Heart left ventricle (tissue), 16 donors: ENCODE measurements around the gene FAM120B. TPM values are rescaled to one million over a fixed set of nuclear protein-coding genes. Genes with fewer than 3 reads are reported as not detected.

Source experiments
- ATAC-seq, 4 donors: fragments of 200-7000 bp; cut with Tn5 transposase; one replicate each; pipeline ENCODE4 v1.9.1; 2020 to 2022; ENCODE audit warnings: moderate library complexity in 4 of 4, mild to moderate bottlenecking in 3 of 4, moderate number of reproducible peaks in 1 of 4
- DNase-seq, 5 donors: peaks; one replicate each; pipeline ENCODE4 v3.0.0-alpha.2; 2020
- H3K27ac ChIP-seq, 12 donors: fragments of 200-600 bp; sonication (generic) in 4 of 12; one replicate each; pipeline versions ENCODE4 v1.5.0 to v1.8.0; 2016 to 2022; ENCODE audit warnings: mild to moderate bottlenecking in 2 of 12
- H3K27me3 ChIP-seq, 9 donors: fragments of 200-600 bp; sonication (generic) in 2 of 9; one replicate each; pipeline versions ENCODE4 v1.5.1 to v1.8.0; 2016 to 2022; ENCODE audit warnings: mild to moderate bottlenecking in 3 of 9
- H3K36me3 ChIP-seq, 9 donors: fragments of 200-600 bp; sonication (generic) in 2 of 9; one replicate each; pipeline versions ENCODE4 v1.5.0 to v1.8.0; 2018 to 2022; ENCODE audit warnings: mild to moderate bottlenecking in 2 of 9
- H3K4me1 ChIP-seq, 12 donors: fragments of 200-600 bp; sonication (generic) in 4 of 12; one replicate each; pipeline versions ENCODE4 v1.5.0 to v1.8.0; 2016 to 2022; ENCODE audit warnings: mild to moderate bottlenecking in 3 of 12
- H3K4me3 ChIP-seq, 12 donors: fragments of 200-600 bp; sonication (generic) in 4 of 12; one replicate each; pipeline versions ENCODE4 v1.5.0 to v1.8.0; 2017 to 2022; ENCODE audit warnings: mild to moderate bottlenecking in 9 of 12, moderate library complexity in 4 of 12
- H3K9me3 ChIP-seq, 12 donors: fragments of 200-600 bp; sonication (generic) in 4 of 12; one replicate each; pipeline versions ENCODE4 v1.5.0 to v1.8.0; 2016 to 2022; ENCODE audit warnings: mild to moderate bottlenecking in 1 of 12
- CTCF ChIP-seq, 12 donors: fragments of 200-600 bp; sonication (generic) in 4 of 12; IDR thresholded peaks; one replicate each; pipeline versions ENCODE4 v1.5.0 to v1.8.0; 2018 to 2022; ENCODE audit warnings: antibody characterized with exemption in 12 of 12, mild to moderate bottlenecking in 5 of 12
- POLR2A ChIP-seq, 2 donors: fragments of 450-650 bp; IDR thresholded peaks; one replicate each; pipeline ENCODE4 v1.6.1; 2017; ENCODE audit warnings: antibody characterized with exemption in 2 of 2, mild to moderate bottlenecking in 2 of 2, moderate library complexity in 2 of 2
- WGBS, 4 donors: extraction: QIAGEN DNeasy Blood & Tissue Kit in 2 of 4; methylation state at CpG; one replicate each; pipeline versions ENCODE4 v1.1.5 to v1.1.7; 2013 to 2018; 5-methylcytosine and 5-hydroxymethylcytosine counted together
- intact Hi-C, 10 donors: fragments of 100-400 bp; cut with DNase I; formaldehyde crosslinking; loops; one replicate each; pipeline versions ENCODE4 v1.11.1 to v1.14.2; 2022
- polyA plus RNA-seq, 2 donors: library from polyadenylated mRNA; stranded (reverse); fragments of 200-250 nt; gene quantifications; one replicate each; pipeline ENCODE4 v1.2.3, GENCODE V29; 2013
- total RNA-seq, 9 donors: library from RNA; depleted of rRNA in 2 of 9; stranded (reverse); fragments of >200 nt in 2 of 9; fragmentation: NEBNext Ultra II Directional in 3 of 9; extraction: Animal tissue kit (Norgen Biotek cat#: 25700) in 3 of 9; gene quantifications; one replicate each; pipeline versions ENCODE4 v1.1.0 to v1.2.4, GENCODE V29; 2016 to 2023
- donor health status: ischemic (EF 13 %, LVEDD 7.1; RV severe dilation, severe dysfunction).
- donor health status: healthy with polysubstance abuse.
- donor health status: DM: no; HTN: yes; CAD: no.
- donor health status: DM: no; HTN: no; CAD: no.
- donor health status: ischemic (EF 25% LVEDD 6.9; RV normal size, moderate dysfunction).
- donor health status: ischemic (EF 25% LVEDD 5.7; RV mildly dilated, moderate dysfunction).
- donor health status: healthy.
- donor health status: DM: yes; HTN: yes; CAD: no.
- donor health status: ischemic (EF 35%, LVEDD 5.7; RV mildly dilated, moderate dysfunction).
- donor health status: nonischemic (EF 11% LVEDD 7.7; RV severe dilation, severe dysfunction).
- donor health status: DM: yes; HTN: yes; CAD: no.
- donor health status: PGD.
- donor health status: ischemic (EF 29% LVEDD 5.4; RV normal size, mild dysfunction).
- donor health status: nonischemic (EF 23%, LVEDD 6.1; RV moderate dilation, normal function).

Gene FAM120B
- total and polyA plus RNA-seq, 11 donors, result 6.6 to 29.4 (median 18.5) TPM

- Histone ChIP-seq H3K27me3 (peaks cover 9 to 82% (median 33%) of the 10 kb centered on the region in 9 donors), H3K27ac (peak overlapping the region in 1 of 12 donors; percentile 8), H3K4me3 (peak overlapping the region; percentile 44 to 64 (median 56)), H3K9me3 (no peaks in the 10 kb centered on the region), H3K36me3 (no peaks in the 10 kb centered on the region), H3K4me1 (peaks cover 11 to 55% (median 36%) of the 10 kb centered on the region in 12 donors)
- no peak for ATAC-seq
- peak in 1 of 5 donors; percentile 24 for DNase-seq
- no peak for TF ChIP-seq CTCF (IDR thresholded peaks at IDR 0.05)
- TF ChIP-seq POLR2A (IDR thresholded peaks at IDR 0.05), result no peak
- intact Hi-C loops, result loop anchor here (2.0 to 10.0 kb wide), 14 partner anchors 128 to 463 kb away; no protein-coding TSS in a partner anchor
- WGBS, 4 donors, result 12 to 19% (median 15%) methylated on average over 26 to 30 of the region's 30 CpGs
Observed at GRCh38 chr6:170294813-170295509, 11.6 kb upstream of the FAM120B start.

- intact Hi-C loops, result loop anchor here in 8 of 10 donors (2.0 to 10.0 kb wide), 6 partner anchors 229 to 463 kb away; no protein-coding TSS in a partner anchor
- peak in 2 of 4 donors; percentile 6 to 22 for ATAC-seq
- Histone ChIP-seq H3K27me3 (peaks cover 9 to 75% (median 33%) of the 10 kb centered on the region in 9 donors), H3K4me3 (peak overlapping the region; percentile 44 to 64 (median 56)), H3K27ac (peak overlapping the region in 1 of 12 donors; percentile 8), H3K4me1 (peaks cover 11 to 51% (median 36%) of the 10 kb centered on the region in 12 donors), H3K9me3 (no peaks in the 10 kb centered on the region), H3K36me3 (no peaks in the 10 kb centered on the region)
- TF ChIP-seq CTCF (IDR thresholded peaks at IDR 0.05) (no peak), POLR2A (IDR thresholded peaks at IDR 0.05) (no peak)
- WGBS, 4 donors, result 0 to 1% (median 1%) methylated on average over 45 to 109 of the region's 109 CpGs
- peak in 2 of 5 donors; percentile 23 to 45 for DNase-seq
Observed at GRCh38 chr6:170295510-170296422, 10.8 kb upstream of the FAM120B start.

- Histone ChIP-seq H3K9me3 (no peaks in the 10 kb centered on the region), H3K36me3 (no peaks in the 10 kb centered on the region), H3K4me3 (peak overlapping the region; percentile 44 to 64 (median 56)), H3K4me1 (peaks cover 11 to 46% (median 34%) of the 10 kb centered on the region in 12 donors), H3K27ac (no peak overlapping the region), H3K27me3 (peaks cover 9 to 71% (median 33%) of the 10 kb centered on the region in 9 donors)
- TF ChIP-seq CTCF (IDR thresholded peaks at IDR 0.05) (no peak), POLR2A (IDR thresholded peaks at IDR 0.05) (no peak)
- no peak for DNase-seq
- no peak for ATAC-seq
- 1 to 3% methylated on average over 47 of the region's 47 CpGs; no CpG with 5 or more reads in 2 of the 4 donors for WGBS, 4 donors
- intact Hi-C loops, result loop anchor here in 7 of 10 donors (5.0 to 10.0 kb wide), 5 partner anchors 228 to 332 kb away; no protein-coding TSS in a partner anchor
Observed at GRCh38 chr6:170296423-170296745, 10.2 kb upstream of the FAM120B start.
